IMR-90 (cell line): Measurements from ENCODE around the gene RAB5B.

Experiments used
- CTCF ChIP-seq: conservative IDR thresholded peaks from 2 replicates; pipeline ENCODE4 v1.5.1; 2012; ENCODE audit warnings: mild to moderate bottlenecking, low read depth, low read length, improper control_type of control experiment
- FOS ChIP-seq: fragments of 150-350 bp; IDR thresholded peaks from 2 replicates; pipeline ENCODE4 v1.6.1; 2016; ENCODE audit warnings: low read depth, low read length
- MXI1 ChIP-seq: IDR thresholded peaks from 2 replicates; pipeline ENCODE4 v1.6.1; 2012; ENCODE audit warnings: low read depth, mild to moderate bottlenecking, low read length, moderate library complexity, borderline replicate concordance
- POLR2A ChIP-seq: IDR thresholded peaks from 2 replicates; pipeline ENCODE4 v1.6.1; 2012; ENCODE audit warnings: mild to moderate bottlenecking, low read depth, low read length

DNA sequence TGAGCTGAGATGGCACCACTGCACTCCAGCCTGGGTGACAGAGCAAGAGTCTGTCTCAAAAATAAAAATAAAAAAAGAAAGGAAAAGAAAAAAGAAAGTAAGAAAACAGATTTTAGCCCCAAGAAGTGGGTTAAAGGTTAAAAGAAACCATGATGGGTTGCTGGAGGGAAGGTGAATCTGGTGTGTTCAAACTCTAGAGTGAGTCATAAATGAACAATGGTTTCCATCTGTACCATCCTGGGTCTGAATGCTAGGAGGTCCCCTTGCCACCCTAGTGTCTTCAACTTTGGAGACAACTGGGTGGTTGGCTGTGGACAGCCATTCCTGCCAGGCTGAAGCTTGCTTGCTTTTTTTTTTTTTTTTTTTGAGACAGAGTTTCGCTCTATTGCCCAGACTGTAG lies 66.3 kb downstream of the RAB5B start:
- TF ChIP-seq CTCF (no peak), FOS (no peak), MXI1 (no peak), POLR2A (no peak)
